HG02623 (cell line): ENCODE measurements around the gene TP63.

Experiments used
- ATAC-seq: cut with Tn5 transposase; IDR thresholded peaks from one replicate; pipeline ENCODE4 v1.9.1; 2021; ENCODE audit warnings: moderate library complexity; ENCODE audit not compliant: unreplicated experiment

The TP63 gene

DNA sequence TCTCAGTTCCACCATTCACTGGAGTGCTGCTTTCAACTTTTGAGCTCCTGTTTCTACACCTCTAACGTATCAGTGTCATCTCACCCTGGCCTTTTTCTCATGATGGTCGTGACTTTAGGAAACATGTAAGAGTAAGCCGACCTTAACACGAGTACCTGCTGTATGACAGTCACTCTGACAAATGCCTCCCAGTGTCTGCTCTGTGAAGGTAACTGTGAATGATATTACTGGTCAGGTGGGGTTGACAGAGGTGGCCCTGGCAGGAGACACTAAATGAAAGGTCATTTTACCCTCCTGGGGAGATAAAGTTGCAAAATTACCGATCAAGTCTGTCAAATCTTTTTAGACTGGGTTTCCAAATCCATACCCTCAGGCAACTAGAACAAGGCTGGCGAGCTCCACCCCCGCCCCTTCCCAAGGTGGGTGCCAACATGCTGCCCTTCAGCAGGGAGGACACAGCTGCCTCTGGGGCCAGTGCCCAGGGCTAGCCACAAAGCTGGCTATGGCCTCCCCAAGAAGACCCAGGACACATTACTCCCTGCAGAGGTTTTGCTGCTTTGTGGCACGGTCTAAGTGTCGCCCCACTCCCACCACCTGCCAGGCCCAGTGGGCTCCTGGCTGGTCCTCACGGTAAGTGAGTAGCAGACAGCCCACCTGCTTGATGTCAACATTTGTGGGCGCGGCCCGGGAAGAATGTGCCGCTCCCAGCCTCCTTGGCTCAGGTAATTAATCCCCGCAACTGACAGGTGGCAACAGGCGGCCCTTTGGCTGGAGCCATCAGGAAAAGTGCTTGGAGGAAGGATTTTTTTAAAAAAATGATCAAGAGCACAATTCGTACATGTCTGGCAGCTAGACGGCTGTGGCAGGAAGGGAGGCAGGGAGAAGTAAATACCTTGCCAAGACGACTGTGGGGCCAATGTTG lies 211.8 kb downstream of the TP63 start:
- no peak for ATAC-seq

DNA sequence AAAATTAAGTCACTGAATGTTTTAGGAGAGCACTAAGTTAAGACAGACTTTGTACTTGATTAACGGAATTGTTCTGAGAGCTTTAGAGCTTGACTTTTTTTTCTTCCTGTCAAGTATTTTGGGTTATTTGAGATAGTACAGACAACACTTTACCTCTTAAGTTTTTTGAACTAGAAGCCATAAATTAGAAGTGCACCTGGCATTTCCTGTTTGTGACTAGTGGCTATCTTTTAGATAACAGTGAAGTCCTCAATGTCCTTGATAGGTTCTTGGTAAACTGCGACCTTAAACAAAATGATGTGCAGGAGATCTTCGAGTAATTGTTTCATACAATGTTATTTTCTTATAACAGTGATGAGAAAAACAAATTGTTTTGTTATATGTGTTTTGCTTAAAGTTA lies 213.9 kb downstream of the TP63 start:
- no peak for ATAC-seq

DNA sequence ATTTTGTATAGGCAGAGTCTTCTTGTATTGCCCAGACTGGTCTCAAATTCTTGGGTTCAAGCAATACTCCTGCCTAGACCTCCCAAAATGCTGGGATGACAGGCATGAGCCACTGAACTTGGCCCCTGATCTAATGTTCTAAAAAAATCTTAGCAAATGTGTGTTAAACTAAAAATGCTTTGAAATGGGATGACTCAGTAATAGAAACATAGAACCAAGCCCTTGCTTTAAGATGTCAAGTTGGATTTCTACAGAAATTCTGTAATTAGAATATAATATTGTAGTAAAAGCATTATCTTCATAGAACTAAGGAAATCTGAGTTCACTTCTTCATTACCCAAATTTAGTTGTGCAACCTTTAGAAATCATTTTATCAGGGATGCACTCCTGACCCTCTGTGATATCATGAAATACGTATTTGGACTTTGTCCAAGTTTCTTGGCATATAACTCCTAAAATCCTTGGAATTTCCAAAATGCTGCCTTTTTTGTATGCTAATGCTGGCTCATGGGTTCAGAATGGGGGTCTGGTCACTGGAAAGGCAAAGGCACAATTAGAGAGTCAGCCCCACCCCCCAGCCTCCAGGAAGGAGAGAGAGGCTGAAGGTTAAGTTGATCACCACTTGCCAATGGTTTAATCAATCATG lies 217.3 kb downstream of the TP63 start:
- no peak for ATAC-seq

GRCh38 chr3:189849262-189849661 lies 218.1 kb downstream of the TP63 start:
- ATAC-seq, result no peak

DNA sequence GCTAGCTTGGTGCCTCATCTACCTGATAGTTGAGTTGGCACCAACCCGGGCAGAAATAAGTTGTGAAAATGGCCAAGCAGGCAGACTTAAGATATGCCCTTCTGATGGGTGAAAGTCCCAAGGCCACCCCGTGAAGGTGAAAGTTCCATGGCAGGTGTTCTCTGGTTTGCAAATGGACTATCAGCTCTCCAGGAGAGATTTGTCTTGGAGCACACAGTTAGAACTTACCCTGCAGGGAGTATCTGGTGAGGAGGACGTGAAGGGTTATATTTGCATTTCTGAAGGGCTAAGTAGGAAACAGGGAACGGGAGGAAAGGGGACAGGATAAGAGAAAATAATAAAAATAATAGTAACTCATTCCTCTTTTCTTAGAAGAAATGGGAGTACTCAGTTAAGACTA lies 220.5 kb downstream of the TP63 start:
- no peak for ATAC-seq

- ATAC-seq, result no peak
Measured at GRCh38 chr3:189853906-189854305, 222.7 kb downstream of the TP63 start.

GRCh38 chr3:189860296-189860695 lies 229.1 kb downstream of the TP63 start:
- no peak for ATAC-seq

DNA sequence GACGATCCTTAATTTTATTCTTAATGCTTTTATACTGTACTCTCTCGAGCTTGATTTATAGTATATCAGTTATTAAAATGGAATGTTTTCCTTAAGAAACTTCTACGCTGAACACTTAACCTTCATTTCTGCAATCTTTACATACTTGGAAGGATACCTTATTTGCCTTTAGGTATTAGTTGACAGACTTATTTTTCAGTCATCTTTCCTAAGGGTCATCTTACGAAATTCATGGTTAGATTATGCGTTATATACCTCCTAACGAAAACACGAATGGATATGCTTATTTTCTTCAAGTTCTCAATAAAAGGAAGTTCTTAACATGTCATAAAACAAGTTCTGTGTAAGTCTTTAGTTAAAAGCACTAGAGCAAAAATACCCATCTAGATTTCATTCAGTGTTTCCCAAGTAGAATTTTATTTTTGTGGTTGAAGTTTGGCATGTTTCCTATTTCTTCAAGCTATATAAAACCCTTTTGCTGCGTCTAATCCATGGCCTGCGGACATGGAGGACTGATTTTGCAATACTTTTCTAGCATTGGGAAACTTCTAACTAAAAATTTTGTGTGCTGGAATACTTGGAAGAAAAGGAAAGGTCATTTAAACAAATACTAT lies 231.3 kb downstream of the TP63 start:
- no peak for ATAC-seq

- ATAC-seq, result no peak
Measured at GRCh38 chr3:189863031-189863430, 231.8 kb downstream of the TP63 start.

- ATAC-seq, result no peak
Measured at GRCh38 chr3:189868061-189868460, 236.9 kb downstream of the TP63 start.

DNA sequence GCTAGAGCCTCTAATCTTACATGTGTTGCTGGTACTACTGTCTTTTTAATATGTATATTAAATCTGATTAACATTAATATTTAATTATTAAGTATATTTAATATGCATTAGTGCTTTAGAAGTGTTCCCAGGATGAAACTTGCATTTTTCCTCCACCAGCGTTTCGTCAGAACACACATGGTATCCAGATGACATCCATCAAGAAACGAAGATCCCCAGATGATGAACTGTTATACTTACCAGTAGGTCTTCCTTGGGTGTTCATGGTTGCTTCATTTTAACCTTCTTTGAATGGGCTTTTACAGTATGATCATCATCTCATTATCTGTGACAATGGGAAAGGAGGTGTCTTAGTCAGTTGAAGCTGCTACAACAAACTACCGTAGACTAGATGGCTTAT lies 238.0 kb downstream of the TP63 start:
- no peak for ATAC-seq

GRCh38 chr3:189871418-189871817 lies 240.2 kb downstream of the TP63 start:
- no peak for ATAC-seq

DNA sequence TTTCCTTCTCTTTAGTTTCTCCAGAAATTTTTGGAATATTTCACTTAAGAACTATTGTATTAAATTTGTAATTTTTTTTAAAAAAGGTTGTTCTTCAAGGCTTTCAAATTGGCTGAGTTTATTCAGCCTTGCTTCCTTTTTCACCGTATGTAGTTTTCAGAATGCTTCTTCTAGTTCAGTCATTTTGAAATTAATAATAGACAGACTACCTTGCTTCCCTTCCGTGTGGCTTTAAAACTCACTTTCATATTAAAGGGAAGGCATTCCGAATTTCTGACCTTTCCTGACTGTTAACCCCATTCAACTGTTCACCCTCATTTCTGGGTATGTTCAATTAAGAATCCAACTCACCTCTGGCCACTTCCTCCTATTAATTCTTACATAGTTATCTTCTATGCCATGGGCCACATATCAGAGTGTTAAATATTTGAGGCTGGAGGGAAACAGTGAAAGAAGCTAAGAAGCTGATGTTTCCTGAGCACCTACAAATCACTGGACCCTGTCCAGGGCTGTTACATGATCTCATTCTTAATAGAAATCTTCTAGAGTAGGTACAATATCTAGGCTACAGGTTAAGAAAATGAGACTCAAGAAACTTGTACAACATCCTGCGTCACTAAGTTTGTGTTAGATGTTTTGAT lies 252.0 kb downstream of the TP63 start:
- ATAC-seq, result no peak

DNA sequence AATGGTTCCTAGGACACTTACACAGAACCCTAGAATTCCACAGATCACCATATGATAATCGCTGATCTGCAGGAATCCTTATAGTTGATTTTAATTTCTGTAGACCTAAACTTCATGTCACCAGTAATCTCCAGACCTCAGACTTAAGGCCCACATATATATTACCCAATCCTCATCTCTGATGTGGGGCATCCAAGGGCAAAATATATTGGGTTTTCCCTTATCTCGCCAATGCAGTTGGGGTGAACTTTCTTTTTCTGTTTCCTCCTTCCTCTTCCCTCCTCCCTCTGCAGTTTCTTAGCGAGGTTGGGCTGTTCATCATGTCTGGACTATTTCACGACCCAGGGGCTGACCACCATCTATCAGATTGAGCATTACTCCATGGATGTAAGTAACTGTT lies 259.3 kb downstream of the TP63 start:
- no peak for ATAC-seq

GRCh38 chr3:189896533-189896932 lies 265.3 kb downstream of the TP63 start:
- no peak for ATAC-seq

DNA sequence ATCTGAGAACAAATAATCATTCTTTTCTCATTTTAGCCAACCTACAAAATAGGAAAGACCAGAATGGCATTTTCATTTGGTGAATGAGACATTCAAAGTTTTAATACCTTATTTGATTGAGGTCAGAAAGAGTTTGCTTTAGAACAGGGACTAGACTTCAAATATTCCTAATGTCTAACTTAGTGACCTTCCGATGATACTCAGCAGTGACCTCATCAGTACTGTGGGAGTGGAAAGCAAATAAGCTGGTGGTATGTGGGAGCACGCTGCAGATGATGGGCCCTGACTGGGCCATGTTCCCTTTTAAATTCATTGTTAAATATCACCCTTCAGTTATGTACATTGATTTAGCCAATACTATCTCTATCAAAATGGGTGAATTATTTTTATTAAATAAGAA lies 266.2 kb downstream of the TP63 start:
- ATAC-seq, result no peak

DNA sequence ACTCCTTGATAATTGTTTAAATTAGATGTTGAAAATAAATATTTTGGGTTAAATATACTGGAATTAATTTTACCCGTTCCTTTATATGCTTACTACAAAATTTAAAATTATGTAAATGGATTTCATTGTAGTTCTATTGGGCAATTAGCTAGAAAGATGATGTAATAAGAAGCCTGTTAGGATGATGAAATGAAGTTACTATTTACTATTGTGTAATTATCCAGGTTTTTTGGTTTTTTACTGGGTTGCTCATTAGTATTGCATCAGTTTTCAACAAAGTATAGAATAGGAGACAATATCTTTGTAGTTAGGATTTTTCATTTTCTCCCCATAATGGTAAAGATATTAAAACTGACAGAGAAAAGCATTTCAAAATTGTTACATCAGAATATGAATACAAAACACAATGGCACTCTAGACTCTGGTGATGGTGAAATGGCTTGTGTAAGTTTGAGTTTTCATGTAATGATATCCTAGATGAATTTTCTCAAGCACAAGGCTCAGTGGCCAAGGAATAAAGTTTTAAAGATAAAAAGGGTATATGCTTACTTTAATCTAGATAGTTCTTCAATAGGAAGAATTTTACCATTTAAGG lies 267.5 kb downstream of the TP63 start:
- ATAC-seq, result no peak

DNA sequence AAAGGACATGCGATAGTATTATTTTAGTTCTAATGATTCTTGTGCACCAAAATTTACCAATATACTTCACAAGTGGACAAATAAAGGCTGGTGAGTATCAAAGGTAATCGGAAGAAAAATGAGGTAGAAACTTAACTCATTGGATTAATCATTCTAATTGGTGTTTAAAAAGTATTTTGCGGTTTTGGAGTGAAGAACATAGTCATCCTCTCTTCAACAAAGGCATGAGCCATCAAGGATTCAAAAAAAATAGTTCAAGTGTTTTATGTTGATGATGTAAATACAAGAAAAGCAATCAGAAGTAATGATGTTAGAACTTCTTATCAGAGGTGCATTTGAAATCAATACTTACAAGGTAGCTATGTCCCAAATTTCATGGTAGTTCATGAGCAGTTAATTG lies 268.0 kb downstream of the TP63 start:
- ATAC-seq, result no peak

GRCh38 chr3:189900578-189900977 lies 269.4 kb downstream of the TP63 start:
- no peak for ATAC-seq

GRCh38 chr3:189901481-189901880 lies 270.3 kb downstream of the TP63 start:
- ATAC-seq, result no peak
